Liver (tissue), 9 donors: Measurements from ENCODE around the gene CFAP100. TPM values are rescaled to one million over a fixed set of nuclear protein-coding genes. Genes with fewer than 3 reads are reported as not detected.
A peak's percentile ranks its signal among the peaks of the same experiment; 100 is the strongest.

ENCODE experiments used
- DNase-seq: peaks from one replicate; pipeline ENCODE4 v3.0.0-alpha.2; 2017; ENCODE audit warnings: low spot score
- H3K27ac ChIP-seq, 2 donors: one replicate each; pipeline ENCODE4 v1.7.0; 2013; ENCODE audit warnings: inconsistent platforms in 2 of 2, low read length in 2 of 2, control low read depth in 1 of 2, low read depth in 1 of 2, mild to moderate bottlenecking in 1 of 2
- H3K27me3 ChIP-seq, 4 donors: one replicate each; pipeline versions ENCODE4 v1.6.1 to v1.7.0; 2013; ENCODE audit warnings: low read length in 3 of 4, inconsistent platforms in 1 of 4, mild to moderate bottlenecking in 1 of 4, moderate library complexity in 1 of 4; ENCODE audit not compliant: control insufficient read depth in 4 of 4, insufficient read depth in 4 of 4
- H3K36me3 ChIP-seq, 4 donors: one replicate each; pipeline versions ENCODE4 v1.6.1 to v1.7.0; 2013; ENCODE audit warnings: low read length in 3 of 4, mild to moderate bottlenecking in 3 of 4, low read depth in 1 of 4, moderate library complexity in 1 of 4; ENCODE audit not compliant: control insufficient read depth in 4 of 4, insufficient read depth in 3 of 4
- H3K4me1 ChIP-seq, 4 donors: one replicate each; pipeline versions ENCODE4 v1.6.1 to v1.7.0; 2013; ENCODE audit warnings: low read length in 3 of 4, mild to moderate bottlenecking in 3 of 4, moderate library complexity in 1 of 4; ENCODE audit not compliant: control insufficient read depth in 4 of 4, insufficient read depth in 4 of 4
- H3K4me3 ChIP-seq, 3 donors: one replicate each; pipeline versions ENCODE4 v1.6.1 to v1.7.0; 2013; ENCODE audit warnings: low read length in 3 of 3, control low read depth in 1 of 3, low read depth in 1 of 3, mild to moderate bottlenecking in 1 of 3
- H3K9ac ChIP-seq, 2 donors: one replicate each; pipeline ENCODE4 v1.7.0; 2013; ENCODE audit warnings: low read length in 2 of 2, mild to moderate bottlenecking in 2 of 2, moderate library complexity in 2 of 2, control low read depth in 1 of 2, low read depth in 1 of 2
- H3K9me3 ChIP-seq, 4 donors: one replicate each; pipeline versions ENCODE4 v1.6.1 to v1.7.0; 2013; ENCODE audit warnings: low read length in 3 of 4; ENCODE audit not compliant: control insufficient read depth in 4 of 4
- ATF3 ChIP-seq: IDR thresholded peaks from 2 replicates; pipeline ENCODE4 v1.6.1; 2016; ENCODE audit warnings: antibody characterized with exemption
- CTCF ChIP-seq: fragments of 150-350 bp; IDR thresholded peaks from 2 replicates; pipeline ENCODE4 v1.5.1; 2017; ENCODE audit warnings: improper control_type of control experiment, low read depth, low read length; ENCODE audit not compliant: missing input control
- EGR1 ChIP-seq, 2 donors: IDR thresholded peaks; 2 replicates each; pipeline ENCODE4 v1.6.1; 2016 to 2018; ENCODE audit warnings: antibody characterized with exemption in 2 of 2, low read depth in 2 of 2
- FOXA1 ChIP-seq: IDR thresholded peaks from 2 replicates; pipeline ENCODE4 v1.6.1; 2016; ENCODE audit warnings: antibody characterized with exemption
- GABPA ChIP-seq, 2 donors: IDR thresholded peaks in 1 of 2; conservative IDR thresholded peaks in 1 of 2; 2 replicates each; pipeline ENCODE4 v1.6.1; 2016; ENCODE audit warnings: antibody characterized with exemption in 2 of 2, mild to moderate bottlenecking in 1 of 2, moderate library complexity in 1 of 2
- HNF4A ChIP-seq, 2 donors: conservative IDR thresholded peaks; 2 replicates each; pipeline ENCODE4 v1.6.1; 2016; ENCODE audit warnings: antibody characterized with exemption in 2 of 2, mild to moderate bottlenecking in 2 of 2
- HNF4G ChIP-seq: IDR thresholded peaks from 2 replicates; pipeline ENCODE4 v1.6.1; 2016; ENCODE audit warnings: antibody characterized with exemption
- JUND ChIP-seq, 2 donors: IDR thresholded peaks; 2 replicates each; pipeline ENCODE4 v1.6.1; 2016; ENCODE audit warnings: antibody characterized with exemption in 2 of 2
- MAX ChIP-seq: IDR thresholded peaks from 2 replicates; pipeline ENCODE4 v1.6.1; 2016; ENCODE audit warnings: antibody characterized with exemption
- NR2F2 ChIP-seq: IDR thresholded peaks from 2 replicates; pipeline ENCODE4 v1.6.1; 2016; ENCODE audit warnings: antibody characterized with exemption
- RAD21 ChIP-seq, 2 donors: IDR thresholded peaks; 2 replicates each; pipeline ENCODE4 v1.6.1; 2016; ENCODE audit warnings: antibody characterized with exemption in 2 of 2, mild to moderate bottlenecking in 2 of 2
- REST ChIP-seq: IDR thresholded peaks from 2 replicates; pipeline ENCODE4 v1.6.1; 2016; ENCODE audit warnings: antibody characterized with exemption, mild to moderate bottlenecking
- RXRA ChIP-seq, 2 donors: IDR thresholded peaks; 2 replicates each; pipeline ENCODE4 v1.6.1; 2017 to 2018; ENCODE audit warnings: antibody characterized with exemption in 2 of 2, mild to moderate bottlenecking in 1 of 2
- SP1 ChIP-seq: IDR thresholded peaks from 2 replicates; pipeline ENCODE4 v1.6.1; 2018; ENCODE audit warnings: antibody characterized with exemption, mild to moderate bottlenecking
- TAF1 ChIP-seq: conservative IDR thresholded peaks from 2 replicates; pipeline ENCODE4 v1.6.1; 2016; ENCODE audit warnings: antibody characterized with exemption, mild to moderate bottlenecking
- YY1 ChIP-seq: IDR thresholded peaks from 2 replicates; pipeline ENCODE4 v1.6.1; 2016; ENCODE audit warnings: antibody characterized with exemption, mild to moderate bottlenecking
- WGBS: extraction: QIAGEN DNeasy Blood & Tissue Kit; methylation state at CpG from one replicate; pipeline ENCODE4 v1.1.7; 2013; 5-methylcytosine and 5-hydroxymethylcytosine counted together
- polyA plus RNA-seq, 2 donors: library from polyadenylated mRNA; stranded (reverse) in 1 of 2; unstranded in 1 of 2; fragments of 200-250 nt in 1 of 2; fragments of >200 nt in 1 of 2; fragmentation: Nextera tagmentation in 1 of 2; extraction: Ambion mirVana in 1 of 2; gene quantifications; one replicate each; pipeline versions ENCODE4 v1.2.1 to v1.2.3, GENCODE V29; 2013 to 2015
- total RNA-seq, 2 donors: library from RNA; depleted of rRNA; stranded (reverse); fragments of >200 nt; gene quantifications; one replicate each; pipeline ENCODE4 v1.2.3, GENCODE V29; 2014
- donor health status: healthy.
- donor health status: healthy.
- donor health status: healthy.
- donor health status: healthy.
- donor health status: healthy.

The CFAP100 gene
- total and polyA plus RNA-seq, 4 donors: not detected

GRCh38 chr3:126412841-126413692 is 18.4 kb downstream of the CFAP100 start:
- peak; percentile 26 for DNase-seq
- no peak overlapping the region for H3K4me3 ChIP-seq
- no peak overlapping the region for H3K27ac ChIP-seq
- no peaks in the 10 kb centered on the region for H3K36me3 ChIP-seq
- H3K27me3 ChIP-seq: peaks cover 0 to 2% (median under 1%) of the 10 kb centered on the region in 4 donors
- H3K4me1 ChIP-seq: no peaks in the 10 kb centered on the region
- 94% methylated on average over 6 of the region's 6 CpGs for WGBS
- no peak overlapping the region for H3K9ac ChIP-seq
- TF ChIP-seq REST: no peak
- TF ChIP-seq CTCF: no peak
- no peak for TF ChIP-seq NR2F2
- TF ChIP-seq MAX: no peak
- TF ChIP-seq RXRA (IDR thresholded peaks at IDR 0.05): no peak
- TF ChIP-seq ATF3: no peak
- no peak for TF ChIP-seq SP1
- no peak for TF ChIP-seq TAF1
- TF ChIP-seq FOXA1: no peak
- no peak for TF ChIP-seq HNF4G
- no peak for TF ChIP-seq JUND (IDR thresholded peaks at IDR 0.05)
- TF ChIP-seq YY1: no peak
- no peak for TF ChIP-seq EGR1 (IDR thresholded peaks at IDR 0.05; ENCODE audit: low read depth in 2 of 2)
- no peak for TF ChIP-seq RAD21 (IDR thresholded peaks at IDR 0.05)
- TF ChIP-seq HNF4A (conservative IDR thresholded peaks at IDR 0.05): no peak
- H3K9me3 ChIP-seq: no peaks in the 10 kb centered on the region

- TF ChIP-seq CTCF (no peak), SP1 (no peak), REST (no peak), TAF1 (no peak), HNF4G (no peak), GABPA (IDR thresholded peaks at IDR 0.05 in 1 of 2, conservative IDR thresholded peaks at IDR 0.05 in 1 of 2) (no peak), HNF4A (conservative IDR thresholded peaks at IDR 0.05) (no peak)
- no peak overlapping the region for H3K9ac ChIP-seq
- DNase-seq: peak; percentile 20
Observed at GRCh38 chr3:126413693-126414080, 19.0 kb downstream of the CFAP100 start.

More at GRCh38 chr3:126413693-126414080, 19.0 kb downstream of the CFAP100 start:
- Histone ChIP-seq H3K27ac (no peak overlapping the region), H3K36me3 (no peaks in the 10 kb centered on the region), H3K27me3 (peaks cover 0 to 2% (median under 1%) of the 10 kb centered on the region in 4 donors), H3K4me1 (no peaks in the 10 kb centered on the region), H3K4me3 (no peak overlapping the region), H3K9me3 (no peaks in the 10 kb centered on the region)
- 83% methylated on average over 4 of the region's 4 CpGs for WGBS
